GM20000 (cell line): ENCODE measurements around the gene ASTN2.

Experiments used
- DNase-seq: peaks from one replicate; pipeline ENCODE4 v3.0.0; 2012; ENCODE audit warnings: low spot score
- CTCF ChIP-seq: IDR thresholded peaks from 2 replicates; pipeline ENCODE4 v1.5.1; 2012; ENCODE audit warnings: mild to moderate bottlenecking, control low read depth; ENCODE audit errors: extremely low read depth, missing control alignments

ASTN2 gene

GRCh38 chr9:116411506-116411905, 1003.4 kb downstream of the ASTN2 start:
- TF ChIP-seq CTCF, result no peak

GRCh38 chr9:116409638-116410037, 1005.2 kb downstream of the ASTN2 start:
- no peak for DNase-seq
- no peak for TF ChIP-seq CTCF

More at GRCh38 chr9:116411506-116411905, 1003.4 kb downstream of the ASTN2 start:
- no peak for DNase-seq

GRCh38 chr9:116409129-116409528, 1005.7 kb downstream of the ASTN2 start:
- TF ChIP-seq CTCF, result no peak
- DNase-seq, result no peak

GRCh38 chr9:116406469-116406868, 1008.4 kb downstream of the ASTN2 start:
- TF ChIP-seq CTCF, result no peak
- no peak for DNase-seq

- no peak for DNase-seq
Observed at GRCh38 chr9:116405321-116405720, 1009.5 kb downstream of the ASTN2 start.

GRCh38 chr9:116404228-116404627, 1010.6 kb downstream of the ASTN2 start:
- no peak for DNase-seq
- TF ChIP-seq CTCF, result no peak

More at GRCh38 chr9:116405321-116405720, 1009.5 kb downstream of the ASTN2 start:
- TF ChIP-seq CTCF, result no peak

- TF ChIP-seq CTCF, result no peak
- DNase-seq, result no peak
Observed at GRCh38 chr9:116403171-116403570, 1011.7 kb downstream of the ASTN2 start.

- TF ChIP-seq CTCF, result no peak
- DNase-seq, result no peak
Observed at GRCh38 chr9:116395699-116396037, 1019.2 kb downstream of the ASTN2 start.
